IPS-18a (cell line): ENCODE data around the gene ADA.

Experiments
- H3K27ac ChIP-seq: one replicate; pipeline ENCODE4 v1.5.1; 2013; ENCODE audit warnings: low read length
- H3K27me3 ChIP-seq: one replicate; pipeline ENCODE4 v1.6.1; 2013; ENCODE audit warnings: mild to moderate bottlenecking, low read length; ENCODE audit not compliant: control insufficient read depth, insufficient read depth
- H3K36me3 ChIP-seq: one replicate; pipeline ENCODE4 v1.6.1; 2013; ENCODE audit warnings: low read depth, low read length; ENCODE audit not compliant: control insufficient read depth
- H3K4me1 ChIP-seq: one replicate; pipeline ENCODE4 v1.6.1; 2013; ENCODE audit warnings: low read depth, low read length; ENCODE audit not compliant: control insufficient read depth
- H3K4me3 ChIP-seq: one replicate; pipeline ENCODE4 v1.5.1; 2013; ENCODE audit warnings: low read length
- H3K9ac ChIP-seq: one replicate; pipeline ENCODE4 v1.6.1; 2013; ENCODE audit warnings: mild to moderate bottlenecking, low read length, moderate library complexity
- H3K9me3 ChIP-seq: one replicate; pipeline ENCODE4 v1.6.1; 2013; ENCODE audit warnings: low read depth, low read length; ENCODE audit not compliant: control insufficient read depth

The ADA gene

GRCh38 chr20:44601801-44602204, 49.7 kb downstream of the ADA start:
- Histone ChIP-seq H3K4me1 (peaks cover 17% of the 10 kb centered on the region), H3K36me3 (no peaks in the 10 kb centered on the region), H3K9me3 (no peaks in the 10 kb centered on the region), H3K27me3 (no peaks in the 10 kb centered on the region), H3K4me3 (no peak overlapping the region), H3K9ac (no peak overlapping the region), H3K27ac (no peak overlapping the region)

- H3K9ac ChIP-seq: no peak overlapping the region
- no peak overlapping the region for H3K4me3 ChIP-seq
- H3K36me3 ChIP-seq: no peaks in the 10 kb centered on the region
- H3K27me3 ChIP-seq: no peaks in the 10 kb centered on the region
- H3K4me1 ChIP-seq: peaks cover 23% of the 10 kb centered on the region
- H3K9me3 ChIP-seq: no peaks in the 10 kb centered on the region
- no peak overlapping the region for H3K27ac ChIP-seq
These were observed 50.2 kb downstream of the ADA start for GRCh38 chr20:44601236-44601671.

DNA sequence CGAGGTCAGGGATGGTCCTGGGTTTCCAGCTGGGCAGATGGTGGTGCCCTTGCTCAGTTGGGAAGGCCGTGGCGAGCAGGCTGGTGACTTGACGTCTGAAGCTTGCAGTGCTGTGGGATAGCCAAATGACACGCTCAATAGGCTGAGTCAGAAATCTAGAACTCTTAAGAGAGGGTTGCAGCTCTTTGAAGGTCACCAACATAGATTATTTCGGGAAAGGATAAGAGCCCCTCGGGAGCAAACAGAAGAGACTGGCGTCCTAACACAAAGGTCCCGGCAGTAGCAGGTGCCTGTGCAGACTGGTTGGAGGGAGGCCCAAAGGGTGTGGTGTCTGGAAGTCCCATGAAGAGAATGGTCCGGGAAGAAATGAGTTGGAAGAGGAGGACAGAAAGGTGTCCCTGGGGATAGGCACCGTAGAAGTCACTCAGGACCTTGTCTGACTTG, 50.7 kb downstream of the ADA start:
- Histone ChIP-seq H3K9ac (no peak overlapping the region), H3K4me1 (peaks cover 26% of the 10 kb centered on the region), H3K9me3 (no peaks in the 10 kb centered on the region), H3K27ac (no peak overlapping the region), H3K4me3 (no peak overlapping the region), H3K36me3 (no peaks in the 10 kb centered on the region), H3K27me3 (no peaks in the 10 kb centered on the region)

- H3K27ac ChIP-seq: no peak overlapping the region
- no peak overlapping the region for H3K9ac ChIP-seq
- H3K4me3 ChIP-seq: no peak overlapping the region
- no peaks in the 10 kb centered on the region for H3K36me3 ChIP-seq
- H3K4me1 ChIP-seq: peaks cover 26% of the 10 kb centered on the region
- no peaks in the 10 kb centered on the region for H3K9me3 ChIP-seq
- H3K27me3 ChIP-seq: no peaks in the 10 kb centered on the region
These were observed 51.2 kb downstream of the ADA start for GRCh38 chr20:44600301-44600700.

GRCh38 chr20:44599715-44600114, 51.8 kb downstream of the ADA start:
- Histone ChIP-seq H3K9ac (no peak overlapping the region), H3K4me1 (peaks cover 26% of the 10 kb centered on the region), H3K27me3 (no peaks in the 10 kb centered on the region), H3K9me3 (no peaks in the 10 kb centered on the region), H3K27ac (no peak overlapping the region), H3K4me3 (no peak overlapping the region), H3K36me3 (no peaks in the 10 kb centered on the region)

- H3K9ac ChIP-seq: no peak overlapping the region
- H3K4me3 ChIP-seq: no peak overlapping the region
- no peak overlapping the region for H3K27ac ChIP-seq
- no peaks in the 10 kb centered on the region for H3K9me3 ChIP-seq
- no peaks in the 10 kb centered on the region for H3K36me3 ChIP-seq
- peaks cover 26% of the 10 kb centered on the region for H3K4me1 ChIP-seq
- no peaks in the 10 kb centered on the region for H3K27me3 ChIP-seq
These were observed 52.8 kb downstream of the ADA start for GRCh38 chr20:44598423-44599305.

DNA sequence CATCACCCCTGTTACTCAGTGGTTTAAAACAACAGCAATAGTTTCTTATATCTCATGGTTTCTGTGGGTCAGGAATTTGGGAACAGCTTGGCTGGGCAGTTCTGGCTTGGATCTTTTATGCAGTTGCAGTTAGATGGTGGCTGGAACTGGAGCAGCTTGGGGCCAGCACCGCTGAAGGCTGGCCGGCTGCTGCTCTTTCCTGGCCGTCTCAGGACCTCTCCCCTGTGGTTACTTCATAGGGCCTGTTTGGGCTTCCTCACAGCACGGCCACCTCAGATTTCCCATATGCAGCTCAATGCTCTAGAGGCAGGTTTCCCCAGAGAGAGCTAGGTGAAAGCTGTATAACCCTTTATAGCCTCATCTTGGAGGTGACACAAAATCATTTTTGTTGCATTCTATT, 53.6 kb downstream of the ADA start:
- Histone ChIP-seq H3K9ac (no peak overlapping the region), H3K27me3 (no peaks in the 10 kb centered on the region), H3K27ac (no peak overlapping the region), H3K4me3 (no peak overlapping the region), H3K4me1 (peaks cover 26% of the 10 kb centered on the region), H3K9me3 (no peaks in the 10 kb centered on the region), H3K36me3 (no peaks in the 10 kb centered on the region)

DNA sequence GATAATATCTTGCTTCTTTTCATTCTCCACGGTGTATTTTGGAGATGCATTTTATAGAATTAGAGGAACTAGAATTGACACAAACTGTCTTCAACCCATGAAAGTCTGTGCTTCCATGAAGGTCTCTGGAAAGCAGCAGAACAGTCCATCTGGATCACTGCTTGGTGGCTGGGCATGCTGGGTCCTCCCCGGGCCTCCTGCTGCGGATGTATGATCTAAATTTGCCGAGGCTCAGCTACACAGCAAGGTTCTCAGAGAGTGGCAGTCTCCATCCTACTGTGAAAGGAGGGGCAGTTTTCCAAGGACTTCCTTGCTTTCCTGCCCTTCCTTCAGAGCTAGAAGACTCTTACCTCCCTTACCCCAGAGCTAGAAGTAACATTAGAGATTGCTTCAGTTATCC, 54.0 kb downstream of the ADA start:
- no peaks in the 10 kb centered on the region for H3K27me3 ChIP-seq
- no peaks in the 10 kb centered on the region for H3K9me3 ChIP-seq
- H3K9ac ChIP-seq: no peak overlapping the region
- no peak overlapping the region for H3K4me3 ChIP-seq
- no peak overlapping the region for H3K27ac ChIP-seq
- no peaks in the 10 kb centered on the region for H3K36me3 ChIP-seq
- peaks cover 26% of the 10 kb centered on the region for H3K4me1 ChIP-seq

DNA sequence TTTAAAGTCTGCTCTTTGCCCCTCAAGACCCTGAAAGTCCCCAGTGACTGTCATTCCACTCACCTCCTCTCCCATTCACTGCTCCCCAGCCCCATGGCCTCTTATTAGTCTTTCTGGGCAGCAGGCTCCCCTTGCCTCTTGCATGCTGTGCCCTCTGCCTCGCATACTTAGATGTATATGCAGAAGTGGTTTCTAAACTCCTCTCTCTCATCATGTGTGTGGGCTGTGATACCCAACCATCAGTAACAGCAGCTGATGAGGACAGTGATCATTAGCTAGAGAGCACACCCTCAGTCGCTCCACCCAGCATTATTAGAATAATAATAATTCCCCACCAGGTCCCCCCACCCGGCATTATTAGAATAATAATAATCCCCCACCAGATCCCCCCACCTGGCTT, 54.6 kb downstream of the ADA start:
- Histone ChIP-seq H3K9ac (no peak overlapping the region), H3K36me3 (no peaks in the 10 kb centered on the region), H3K27ac (no peak overlapping the region), H3K9me3 (no peaks in the 10 kb centered on the region), H3K4me1 (peaks cover 26% of the 10 kb centered on the region), H3K27me3 (no peaks in the 10 kb centered on the region), H3K4me3 (no peak overlapping the region)

- peaks cover 26% of the 10 kb centered on the region for H3K4me1 ChIP-seq
- no peaks in the 10 kb centered on the region for H3K9me3 ChIP-seq
- no peaks in the 10 kb centered on the region for H3K27me3 ChIP-seq
- H3K4me3 ChIP-seq: no peak overlapping the region
- H3K9ac ChIP-seq: no peak overlapping the region
- H3K36me3 ChIP-seq: no peaks in the 10 kb centered on the region
- no peak overlapping the region for H3K27ac ChIP-seq
These were observed 55.5 kb downstream of the ADA start for GRCh38 chr20:44596010-44596409.

- Histone ChIP-seq H3K4me3 (no peak overlapping the region), H3K9me3 (no peaks in the 10 kb centered on the region), H3K27ac (no peak overlapping the region), H3K9ac (no peak overlapping the region), H3K4me1 (peaks cover 32% of the 10 kb centered on the region), H3K27me3 (no peaks in the 10 kb centered on the region), H3K36me3 (no peaks in the 10 kb centered on the region)
These were observed 56.8 kb downstream of the ADA start for GRCh38 chr20:44594730-44595129.

GRCh38 chr20:44593751-44594150, 57.7 kb downstream of the ADA start:
- H3K36me3 ChIP-seq: no peaks in the 10 kb centered on the region
- H3K4me3 ChIP-seq: no peak overlapping the region
- H3K27me3 ChIP-seq: no peaks in the 10 kb centered on the region
- H3K9ac ChIP-seq: no peak overlapping the region
- no peaks in the 10 kb centered on the region for H3K9me3 ChIP-seq
- H3K27ac ChIP-seq: no peak overlapping the region
- H3K4me1 ChIP-seq: peaks cover 32% of the 10 kb centered on the region
